Activated T-helper 1 cell treated with anti-CD3 and anti-CD28 coated beads, Interleukin-2, amount 50 U/mL, for 16 hours (primary cell): ENCODE data around the gene DNAJB12.
"Not testable (repeated sequence)": the region's sequence is repeated elsewhere in the genome, so short reads cannot be mapped to it uniquely, and the experiment has no call there.

ENCODE experiments used
- DNase-seq, 2 donors: peaks; one replicate each; pipeline ENCODE4 v3.0.0-alpha.2; 2020; ENCODE audit warnings: low read depth in 1 of 2, low spot score in 1 of 2

DNAJB12 gene

GRCh38 chr10:72316748-72317435 lies 37.8 kb downstream of the DNAJB12 start:
- peak in 1 of 2 donors; percentile 44 for DNase-seq

- DNase-seq, result no peak
Observed at GRCh38 chr10:72316386-72316700, 38.4 kb downstream of the DNAJB12 start.

- no peak for DNase-seq
Observed at GRCh38 chr10:72315611-72316385, 38.9 kb downstream of the DNAJB12 start.

GRCh38 chr10:72315054-72315453 lies 39.7 kb downstream of the DNAJB12 start:
- DNase-seq, result no peak

GRCh38 chr10:72314263-72314662 lies 40.5 kb downstream of the DNAJB12 start:
- DNase-seq, result no peak

GRCh38 chr10:72312865-72313391 lies 41.8 kb downstream of the DNAJB12 start:
- no peak for DNase-seq

DNA sequence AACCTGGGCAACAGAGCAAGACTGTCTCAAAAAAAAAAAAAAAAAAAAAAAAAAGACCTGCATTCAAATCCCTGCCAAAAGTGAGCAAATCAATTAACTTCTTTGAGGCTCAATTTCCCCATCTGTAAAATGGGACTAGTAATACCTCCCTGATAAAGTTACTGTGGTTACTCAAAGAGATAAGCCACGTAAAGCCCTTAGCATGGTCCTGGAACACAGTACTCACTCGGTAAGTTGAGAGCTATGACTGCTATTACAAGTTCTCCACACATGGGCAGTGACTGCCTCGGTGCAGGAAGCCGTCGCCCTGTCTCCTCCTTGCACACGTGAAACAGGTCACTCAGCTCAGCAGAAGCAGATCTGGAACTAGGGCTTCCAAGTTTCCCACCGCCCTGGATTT lies 43.1 kb downstream of the DNAJB12 start:
- no peak for DNase-seq

DNA sequence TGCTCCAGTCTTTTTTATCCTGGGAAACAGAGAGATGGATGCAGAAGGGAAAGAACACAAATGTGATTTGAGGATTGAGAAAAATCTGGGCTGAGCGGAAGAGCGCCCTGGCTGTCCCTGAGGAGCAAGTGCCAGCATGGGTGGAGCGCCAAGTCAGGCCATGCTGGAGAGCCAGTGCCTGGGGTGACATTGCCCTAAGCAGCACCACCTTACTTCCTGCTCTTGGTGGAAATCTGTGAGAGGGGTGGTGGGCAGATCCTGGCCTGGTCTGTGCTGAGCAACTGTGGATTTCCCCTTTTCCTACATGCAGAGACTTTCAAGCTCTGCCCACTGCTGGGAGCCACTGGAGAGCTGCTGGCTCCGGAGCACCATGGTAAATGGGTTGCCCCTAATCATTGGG lies 44.1 kb downstream of the DNAJB12 start:
- no peak for DNase-seq

GRCh38 chr10:72310241-72310633 lies 44.5 kb downstream of the DNAJB12 start:
- no peak for DNase-seq

- no peak for DNase-seq
Observed at GRCh38 chr10:72309290-72310240, 45.2 kb downstream of the DNAJB12 start.

- no peak for DNase-seq
Observed at GRCh38 chr10:72308320-72308987, 46.3 kb downstream of the DNAJB12 start.

GRCh38 chr10:72307711-72308110 lies 47.0 kb downstream of the DNAJB12 start:
- DNase-seq, result not testable (repeated sequence)

- DNase-seq, result no peak
Observed at GRCh38 chr10:72306215-72306760, 48.4 kb downstream of the DNAJB12 start.

DNA sequence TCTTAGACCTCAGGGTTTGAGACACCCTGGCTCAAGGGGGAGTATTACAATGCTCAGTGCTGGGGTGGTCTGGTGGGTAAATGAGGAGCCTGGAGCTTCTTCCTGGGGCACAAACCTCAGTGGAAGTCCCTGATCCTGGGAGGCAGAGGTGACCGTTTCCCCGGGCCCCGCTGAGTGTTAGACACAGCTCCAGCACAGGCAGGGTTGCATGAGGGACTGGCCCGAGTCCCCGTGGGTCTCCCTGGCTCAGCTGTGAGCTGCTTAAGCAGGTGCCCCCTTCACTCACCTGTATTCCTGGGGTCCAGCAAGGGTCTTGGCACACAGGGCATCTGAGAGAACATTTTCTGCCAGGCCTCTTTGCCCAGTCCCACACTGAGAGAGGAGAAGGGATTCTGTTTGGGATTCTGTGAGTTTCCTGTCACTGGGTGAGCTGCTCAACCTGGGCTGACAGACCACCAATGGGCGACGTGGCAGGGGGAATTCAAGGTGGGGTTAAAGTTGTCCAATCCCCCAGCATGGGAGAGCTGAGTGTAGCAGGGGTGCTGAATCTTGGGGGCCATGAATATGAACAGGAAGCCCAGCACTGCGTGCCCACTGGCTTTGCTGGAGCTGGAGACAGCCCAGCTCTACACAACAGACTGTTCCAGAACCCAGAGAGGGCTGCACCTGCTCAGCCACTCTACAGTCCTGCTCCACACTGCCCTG lies 51.1 kb downstream of the DNAJB12 start:
- no peak for DNase-seq

DNA sequence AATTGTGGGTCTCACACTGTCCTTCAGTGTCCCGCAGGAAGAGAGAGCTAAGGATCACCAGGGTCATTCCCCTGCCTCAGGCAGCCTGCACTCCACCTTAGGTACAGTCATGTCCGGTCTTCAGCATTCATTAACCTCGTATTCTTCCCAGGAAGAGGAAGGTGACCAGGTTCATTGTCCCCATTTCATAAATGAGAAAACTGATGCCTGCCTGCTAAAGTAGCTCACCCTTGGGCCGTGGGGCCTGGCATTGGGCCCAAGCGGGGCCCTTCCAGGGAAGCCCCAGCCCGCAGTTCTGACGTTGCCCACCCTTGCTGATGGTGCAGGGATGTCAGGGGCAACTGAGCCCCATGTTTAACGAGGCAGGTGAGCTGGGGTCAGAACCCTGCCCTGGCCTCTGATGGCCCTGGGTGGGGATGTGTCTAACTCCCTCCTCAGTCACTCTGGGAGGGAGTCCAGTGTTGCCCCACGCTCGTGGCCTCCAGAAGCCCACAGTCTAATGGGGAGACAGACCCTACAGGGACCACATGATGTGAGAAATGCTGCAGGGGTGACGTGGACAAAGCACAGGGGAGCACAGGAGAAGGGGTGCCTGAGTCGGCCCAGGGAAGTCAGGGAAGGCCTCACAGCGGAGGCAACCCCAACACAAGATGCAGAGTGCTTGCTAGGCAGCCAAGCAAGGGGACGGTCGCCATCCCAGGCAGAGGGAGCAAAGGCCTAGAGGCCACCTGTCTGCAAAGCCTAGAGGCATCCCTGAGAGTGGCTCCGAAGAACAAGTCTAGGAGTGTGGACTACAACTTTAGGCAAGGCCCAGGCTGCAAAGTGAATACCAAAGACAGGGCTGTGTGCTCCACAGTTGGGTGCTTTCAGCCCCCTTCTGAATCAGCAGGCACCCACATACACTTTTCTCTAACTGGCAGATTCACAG lies 55.9 kb downstream of the DNAJB12 start:
- DNase-seq, result no peak

GRCh38 chr10:72297805-72298591 lies 56.7 kb downstream of the DNAJB12 start:
- DNase-seq, result peak; percentile 65 to 86

DNA sequence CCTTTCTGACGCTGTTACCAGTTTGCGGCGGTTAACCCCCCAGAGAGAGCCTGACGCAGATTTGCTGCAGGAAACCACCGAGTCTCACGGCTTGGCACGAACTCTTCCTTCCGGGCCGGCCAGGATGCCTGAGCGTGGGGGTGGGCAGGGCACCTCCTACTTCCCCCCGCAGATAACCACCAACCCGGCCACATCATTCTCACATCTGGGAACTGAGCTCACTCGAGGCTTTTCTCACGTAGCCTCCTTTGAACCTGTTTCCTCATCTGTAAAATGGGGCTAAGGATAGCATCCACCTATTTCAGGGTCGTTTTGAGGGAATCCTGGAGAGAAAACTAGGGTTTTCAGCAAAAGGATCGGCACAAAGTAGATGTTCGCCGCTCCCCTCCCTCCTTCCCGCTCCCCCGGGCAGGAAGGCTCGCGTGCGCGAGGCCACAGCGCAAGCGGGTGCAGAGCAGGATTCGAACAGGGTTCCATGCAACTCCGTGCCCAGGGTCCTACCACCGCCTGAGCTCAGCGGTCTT lies 57.4 kb downstream of the DNAJB12 start:
- DNase-seq, result peak; percentile 86 to 95

DNA sequence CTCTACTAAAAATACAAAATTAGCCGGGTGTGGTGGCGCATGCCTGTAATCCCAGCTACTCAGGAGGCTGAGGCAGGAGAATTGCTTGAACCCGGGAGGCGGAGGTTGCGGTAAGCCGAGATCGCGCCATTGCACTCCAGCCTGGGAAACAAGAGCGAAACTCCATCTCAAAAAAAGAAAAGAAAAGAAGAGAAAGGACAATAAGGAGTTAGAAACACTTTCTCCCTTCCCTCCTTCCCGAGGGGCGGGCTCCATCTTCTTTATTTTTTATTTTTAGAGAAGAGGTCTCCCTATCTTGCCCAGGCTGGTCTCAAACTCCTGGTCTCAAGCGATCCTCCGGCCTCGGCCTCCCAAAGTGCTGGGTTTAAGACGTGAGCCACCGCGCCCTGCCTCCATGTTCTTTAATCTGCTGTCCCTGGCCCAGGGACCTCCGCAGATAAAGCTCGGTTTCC lies 57.9 kb downstream of the DNAJB12 start:
- DNase-seq, result not testable (repeated sequence)
